GM19324 (cell line): ENCODE data around the gene CCL15.
"Not testable (repeated sequence)": the region's sequence is repeated elsewhere in the genome, so short reads cannot be mapped to it uniquely, and the experiment has no call there.

Experiments used
- ATAC-seq: cut with Tn5 transposase; IDR thresholded peaks from one replicate; pipeline ENCODE4 v1.9.1; 2021; ENCODE audit warnings: mild to moderate bottlenecking, moderate library complexity; ENCODE audit not compliant: unreplicated experiment, low FRiP score

CCL15 gene

GRCh38 chr17:36001110-36001771 lies at the start of gene CCL15:
TSS of gene CCL15 (minus strand) at chr17:36001553. CDS start at chr17:36001492, 61 bp downstream.
- ATAC-seq = no peak

- ATAC-seq = no peak
These were observed 48.3 kb upstream of the CCL15 start for GRCh38 chr17:36049643-36050042.

- no peak for ATAC-seq
These were observed 46.7 kb upstream of the CCL15 start for GRCh38 chr17:36048066-36048465.

- ATAC-seq = no peak
These were observed 34.9 kb upstream of the CCL15 start for GRCh38 chr17:36036235-36036634.

GRCh38 chr17:36034127-36034526 lies 32.8 kb upstream of the CCL15 start:
- no peak for ATAC-seq

- ATAC-seq = no peak
These were observed 29.6 kb upstream of the CCL15 start for GRCh38 chr17:36030956-36031355.

GRCh38 chr17:36027761-36028160 lies 26.4 kb upstream of the CCL15 start:
- ATAC-seq = no peak

GRCh38 chr17:36024106-36024869 lies 22.9 kb upstream of the CCL15 start:
- ATAC-seq = no peak

- ATAC-seq = no peak
These were observed 18.1 kb upstream of the CCL15 start for GRCh38 chr17:36019423-36019822.

GRCh38 chr17:36017799-36018198 lies 16.4 kb upstream of the CCL15 start, which contains the start of gene CCL23:
TSS of gene CCL23 (minus strand) at chr17:36017972. CDS start at chr17:36017897, 75 bp downstream.
- no peak for ATAC-seq

GRCh38 chr17:36016555-36016954 lies 15.2 kb upstream of the CCL15 start:
- ATAC-seq = no peak

GRCh38 chr17:36015895-36016294 lies 14.5 kb upstream of the CCL15 start:
- not testable (repeated sequence) for ATAC-seq

GRCh38 chr17:36014946-36015345 lies 13.6 kb upstream of the CCL15 start:
- no peak for ATAC-seq

GRCh38 chr17:36011201-36011600 lies 9.8 kb upstream of the CCL15 start:
- ATAC-seq = no peak

GRCh38 chr17:36008998-36009665 lies 7.8 kb upstream of the CCL15 start:
- no peak for ATAC-seq

GRCh38 chr17:36004594-36005108 lies 3.3 kb upstream of the CCL15 start:
- ATAC-seq = no peak

- ATAC-seq = no peak
These were observed 1.3 kb upstream of the CCL15 start for GRCh38 chr17:36002631-36003030.

- no peak for ATAC-seq
These were observed 680 bp upstream of the CCL15 start for GRCh38 chr17:36001862-36002603.

- ATAC-seq = no peak
These were observed 632 bp downstream of the CCL15 start for GRCh38 chr17:36000732-36001109.

GRCh38 chr17:35998756-35999155 lies 2.6 kb downstream of the CCL15 start:
- no peak for ATAC-seq
